Measurements from ENCODE around the gene LRRTM4.
"Not testable (repeated sequence)": the region's sequence is repeated elsewhere in the genome, so short reads cannot be mapped to it uniquely, and the experiment has no call there.

Gene LRRTM4

GRCh38 chr2:77142141-77142540 is 380.0 kb downstream of the LRRTM4 start:
- Mint-ChIP-seq H3K27ac (no peak overlapping the region), H3K4me3 (no peak overlapping the region), H3K27me3 (no peaks in the 10 kb centered on the region), H3K36me3 (ENCODE audit: low read depth) (no peaks in the 10 kb centered on the region), H3K9me3 (peaks cover 17% of the 10 kb centered on the region), H3K4me1 (no peaks in the 10 kb centered on the region)
- DNase-seq, result no peak
- no peak for ATAC-seq

GRCh38 chr2:77128479-77128878 is 393.7 kb downstream of the LRRTM4 start:
- H3K27me3 Mint-ChIP-seq; H3K4me3 Mint-ChIP-seq; H3K4me1 Mint-ChIP-seq; ATAC-seq; H3K27ac Mint-ChIP-seq; DNase-seq; H3K36me3 Mint-ChIP-seq (ENCODE audit: low read depth): not testable (repeated sequence)
- H3K9me3 Mint-ChIP-seq, result peaks cover 21% of the 10 kb centered on the region

- ATAC-seq (no peak), DNase-seq (no peak)
- Mint-ChIP-seq H3K27ac (no peak overlapping the region), H3K9me3 (peaks cover 21% of the 10 kb centered on the region), H3K27me3 (no peaks in the 10 kb centered on the region), H3K4me1 (no peaks in the 10 kb centered on the region), H3K36me3 (ENCODE audit: low read depth) (no peaks in the 10 kb centered on the region), H3K4me3 (no peak overlapping the region)
Observed at GRCh38 chr2:77127345-77127744, 394.8 kb downstream of the LRRTM4 start.

- Mint-ChIP-seq H3K4me3 (no peak overlapping the region), H3K36me3 (ENCODE audit: low read depth) (no peaks in the 10 kb centered on the region), H3K9me3 (peaks cover 15% of the 10 kb centered on the region), H3K27me3 (no peaks in the 10 kb centered on the region), H3K27ac (no peak overlapping the region), H3K4me1 (no peaks in the 10 kb centered on the region)
- ATAC-seq (no peak), DNase-seq (no peak)
Observed at GRCh38 chr2:77121518-77121917, 400.7 kb downstream of the LRRTM4 start.

GRCh38 chr2:77119333-77119732 is 402.8 kb downstream of the LRRTM4 start:
- Mint-ChIP-seq H3K9me3 (peaks cover 18% of the 10 kb centered on the region), H3K36me3 (ENCODE audit: low read depth) (no peaks in the 10 kb centered on the region), H3K27ac (no peak overlapping the region), H3K27me3 (no peaks in the 10 kb centered on the region), H3K4me3 (no peak overlapping the region), H3K4me1 (no peaks in the 10 kb centered on the region)
- no peak for DNase-seq
- ATAC-seq, result no peak

GRCh38 chr2:77108915-77109314 is 413.3 kb downstream of the LRRTM4 start:
- H3K36me3 Mint-ChIP-seq (ENCODE audit: low read depth), result no peaks in the 10 kb centered on the region
- no peaks in the 10 kb centered on the region for H3K4me1 Mint-ChIP-seq
- ATAC-seq (no peak), DNase-seq (no peak)
- no peak overlapping the region for H3K27ac Mint-ChIP-seq
- H3K9me3 Mint-ChIP-seq, result peaks cover 10% of the 10 kb centered on the region
- no peaks in the 10 kb centered on the region for H3K27me3 Mint-ChIP-seq
- H3K4me3 Mint-ChIP-seq, result no peak overlapping the region

- no peaks in the 10 kb centered on the region for H3K27me3 Mint-ChIP-seq
- H3K27ac Mint-ChIP-seq, result no peak overlapping the region
- peaks cover 16% of the 10 kb centered on the region for H3K9me3 Mint-ChIP-seq
- H3K36me3 Mint-ChIP-seq (ENCODE audit: low read depth), result no peaks in the 10 kb centered on the region
- DNase-seq (no peak), ATAC-seq (no peak)
- H3K4me3 Mint-ChIP-seq, result no peak overlapping the region
- no peaks in the 10 kb centered on the region for H3K4me1 Mint-ChIP-seq
Observed at GRCh38 chr2:77105008-77105407, 417.2 kb downstream of the LRRTM4 start.

- Mint-ChIP-seq H3K4me3 (no peak overlapping the region), H3K36me3 (ENCODE audit: low read depth) (no peaks in the 10 kb centered on the region), H3K4me1 (no peaks in the 10 kb centered on the region), H3K27ac (no peak overlapping the region), H3K9me3 (peaks cover 18% of the 10 kb centered on the region), H3K27me3 (no peaks in the 10 kb centered on the region)
- no peak for ATAC-seq
- no peak for DNase-seq
Observed at GRCh38 chr2:77104554-77104953, 417.6 kb downstream of the LRRTM4 start.

- ATAC-seq, result no peak
- H3K4me3 Mint-ChIP-seq, result no peak overlapping the region
- no peaks in the 10 kb centered on the region for H3K36me3 Mint-ChIP-seq (ENCODE audit: low read depth)
- H3K27ac Mint-ChIP-seq, result no peak overlapping the region
- no peak for DNase-seq
- H3K9me3 Mint-ChIP-seq, result peaks cover 11% of the 10 kb centered on the region
- H3K27me3 Mint-ChIP-seq, result no peaks in the 10 kb centered on the region
- H3K4me1 Mint-ChIP-seq, result no peaks in the 10 kb centered on the region
Observed at GRCh38 chr2:77102927-77103326, 419.2 kb downstream of the LRRTM4 start.

GRCh38 chr2:77101796-77102452 is 420.3 kb downstream of the LRRTM4 start:
- ATAC-seq (no peak), DNase-seq (no peak)
- Mint-ChIP-seq H3K27ac (no peak overlapping the region), H3K9me3 (peaks cover 15% of the 10 kb centered on the region), H3K4me3 (no peak overlapping the region), H3K27me3 (no peaks in the 10 kb centered on the region), H3K36me3 (ENCODE audit: low read depth) (no peaks in the 10 kb centered on the region), H3K4me1 (no peaks in the 10 kb centered on the region)

GRCh38 chr2:77099961-77100360 is 422.2 kb downstream of the LRRTM4 start:
- H3K36me3 Mint-ChIP-seq (ENCODE audit: low read depth), result no peaks in the 10 kb centered on the region

GRCh38 chr2:77095525-77095924 is 426.7 kb downstream of the LRRTM4 start:
- not testable (repeated sequence) for DNase-seq; ATAC-seq; H3K27ac Mint-ChIP-seq; H3K27me3 Mint-ChIP-seq; H3K4me3 Mint-ChIP-seq; H3K4me1 Mint-ChIP-seq; H3K36me3 Mint-ChIP-seq (ENCODE audit: low read depth)
- peaks cover 23% of the 10 kb centered on the region for H3K9me3 Mint-ChIP-seq

More at GRCh38 chr2:77099961-77100360, 422.2 kb downstream of the LRRTM4 start:
- no peak for DNase-seq
- H3K27ac Mint-ChIP-seq, result no peak overlapping the region
- H3K9me3 Mint-ChIP-seq, result peaks cover 15% of the 10 kb centered on the region
- no peak overlapping the region for H3K4me3 Mint-ChIP-seq
- H3K27me3 Mint-ChIP-seq, result no peaks in the 10 kb centered on the region
- no peak for ATAC-seq
- no peaks in the 10 kb centered on the region for H3K4me1 Mint-ChIP-seq

GRCh38 chr2:77095096-77095495 is 427.1 kb downstream of the LRRTM4 start:
- H3K36me3 Mint-ChIP-seq (ENCODE audit: low read depth), result no peaks in the 10 kb centered on the region
- no peak overlapping the region for H3K4me3 Mint-ChIP-seq
- ATAC-seq (no peak), DNase-seq (no peak)
- H3K9me3 Mint-ChIP-seq, result peaks cover 20% of the 10 kb centered on the region
- H3K27me3 Mint-ChIP-seq, result peaks cover 1% of the 10 kb centered on the region
- H3K27ac Mint-ChIP-seq, result no peak overlapping the region
- no peaks in the 10 kb centered on the region for H3K4me1 Mint-ChIP-seq

- H3K27ac Mint-ChIP-seq; DNase-seq; H3K4me1 Mint-ChIP-seq; ATAC-seq; H3K4me3 Mint-ChIP-seq; H3K36me3 Mint-ChIP-seq (ENCODE audit: low read depth): not testable (repeated sequence)
- Mint-ChIP-seq H3K9me3 (peaks cover 14% of the 10 kb centered on the region), H3K27me3 (peaks cover 13% of the 10 kb centered on the region)
Observed at GRCh38 chr2:77088424-77088823, 433.8 kb downstream of the LRRTM4 start.

GRCh38 chr2:77087987-77088414 is 434.2 kb downstream of the LRRTM4 start:
- no peak overlapping the region for H3K4me3 Mint-ChIP-seq
- peaks cover 13% of the 10 kb centered on the region for H3K27me3 Mint-ChIP-seq

GRCh38 chr2:77086478-77086877 is 435.7 kb downstream of the LRRTM4 start:
- Mint-ChIP-seq H3K36me3 (ENCODE audit: low read depth) (no peaks in the 10 kb centered on the region), H3K27ac (no peak overlapping the region), H3K4me1 (no peaks in the 10 kb centered on the region), H3K9me3 (peaks cover 4% of the 10 kb centered on the region), H3K27me3 (peaks cover 13% of the 10 kb centered on the region), H3K4me3 (no peak overlapping the region)
- no peak for ATAC-seq
- no peak for DNase-seq

More at GRCh38 chr2:77087987-77088414, 434.2 kb downstream of the LRRTM4 start:
- no peak for ATAC-seq
- H3K27ac Mint-ChIP-seq, result no peak overlapping the region
- no peaks in the 10 kb centered on the region for H3K36me3 Mint-ChIP-seq (ENCODE audit: low read depth)
- no peak for DNase-seq
- no peaks in the 10 kb centered on the region for H3K4me1 Mint-ChIP-seq
- peaks cover 10% of the 10 kb centered on the region for H3K9me3 Mint-ChIP-seq

All from activated naive CD8-positive, alpha-beta T cell treated with anti-CD3 and anti-CD28 coated beads, Interleukin-2, amount 50 U/mL, for 24 hours (primary cell).